CD4-positive, alpha-beta T cell treated with Interleukin-12 subunit alpha and Interleukin-12 subunit beta, for 1 hour (primary cell): Measurements from ENCODE around the gene ATP2B2.

Experiments
- DNase-seq: peaks from one replicate; pipeline ENCODE4 v3.0.0-alpha.2; 2020

ATP2B2 gene

GRCh38 chr3:10357095-10357494 is 148.3 kb downstream of the ATP2B2 start:
- no peak for DNase-seq

- DNase-seq, result no peak
These were observed 148.9 kb downstream of the ATP2B2 start for GRCh38 chr3:10356461-10356981.

GRCh38 chr3:10354361-10355015 is 150.9 kb downstream of the ATP2B2 start:
- DNase-seq, result no peak

GRCh38 chr3:10353661-10354360 is 151.6 kb downstream of the ATP2B2 start:
- DNase-seq, result no peak

GRCh38 chr3:10353160-10353559 is 152.2 kb downstream of the ATP2B2 start:
- DNase-seq, result no peak

- no peak for DNase-seq
These were observed 153.1 kb downstream of the ATP2B2 start for GRCh38 chr3:10352146-10352911.

- no peak for DNase-seq
These were observed 154.2 kb downstream of the ATP2B2 start for GRCh38 chr3:10351013-10351735.

GRCh38 chr3:10350324-10350985 is 154.9 kb downstream of the ATP2B2 start:
- DNase-seq, result no peak

- DNase-seq, result no peak
These were observed 155.6 kb downstream of the ATP2B2 start for GRCh38 chr3:10349801-10350200.

- DNase-seq, result no peak
These were observed 157.0 kb downstream of the ATP2B2 start for GRCh38 chr3:10348404-10348721.

- no peak for DNase-seq
These were observed 157.6 kb downstream of the ATP2B2 start for GRCh38 chr3:10347648-10348403.

GRCh38 chr3:10345911-10346310 is 159.5 kb downstream of the ATP2B2 start:
- no peak for DNase-seq

GRCh38 chr3:10344944-10345575 is 160.3 kb downstream of the ATP2B2 start:
- DNase-seq, result no peak

- DNase-seq, result peak; percentile 58
These were observed 161.0 kb downstream of the ATP2B2 start for GRCh38 chr3:10344147-10344943.

- DNase-seq, result no peak
These were observed 161.9 kb downstream of the ATP2B2 start for GRCh38 chr3:10343526-10343925.

- no peak for DNase-seq
These were observed 162.6 kb downstream of the ATP2B2 start for GRCh38 chr3:10342781-10343180.

GRCh38 chr3:10341901-10342398 is 163.4 kb downstream of the ATP2B2 start:
- DNase-seq, result no peak

- no peak for DNase-seq
These were observed 164.9 kb downstream of the ATP2B2 start for GRCh38 chr3:10340476-10340875.

GRCh38 chr3:10340046-10340445 is 165.3 kb downstream of the ATP2B2 start:
- DNase-seq, result no peak

- no peak for DNase-seq
These were observed 165.9 kb downstream of the ATP2B2 start for GRCh38 chr3:10339376-10339955.
